Fibroblast of mammary gland (primary cell): ENCODE measurements around the gene XAGE1B.
"Not testable (repeated sequence)": the region's sequence is repeated elsewhere in the genome, so short reads cannot be mapped to it uniquely, and the experiment has no call there.

Source experiments
- DNase-seq: peaks from one replicate; pipeline ENCODE4 v3.0.0-alpha.2; 2010; ENCODE audit warnings: low read depth
- H3K4me3 ChIP-seq: 2 replicates; pipeline ENCODE4 v1.5.1; 2011; ENCODE audit warnings: low read depth, mild to moderate bottlenecking, low read length, moderate library complexity; ENCODE audit not compliant: control insufficient read depth
- CTCF ChIP-seq: conservative IDR thresholded peaks from 2 replicates; pipeline ENCODE4 v1.5.1; 2011; ENCODE audit warnings: low read depth, low read length, inconsistent platforms; ENCODE audit not compliant: control insufficient read depth, insufficient read depth

Gene XAGE1B

GRCh38 chrX:52516987-52517325 lies at the start of gene XAGE1B:
Gene XAGE1B, minus strand, starts transcription at chrX:52517063. Its CDS starts 1,536 bp downstream, at chrX:52515527.
- H3K4me3 ChIP-seq, result not testable (repeated sequence)

GRCh38 chrX:52563105-52563504 lies 46.2 kb upstream of the XAGE1B start:
- H3K4me3 ChIP-seq, result no peak overlapping the region
- no peak for TF ChIP-seq CTCF
- DNase-seq, result no peak

More at GRCh38 chrX:52516987-52517325, at the start of gene XAGE1B:
- not testable (repeated sequence) for DNase-seq

- no peak for TF ChIP-seq CTCF
- no peak for DNase-seq
- no peak overlapping the region for H3K4me3 ChIP-seq
Measured at GRCh38 chrX:52558140-52558539, 41.3 kb upstream of the XAGE1B start.

GRCh38 chrX:52556741-52557140 lies 39.9 kb upstream of the XAGE1B start:
- TF ChIP-seq CTCF, result no peak
- H3K4me3 ChIP-seq, result no peak overlapping the region
- DNase-seq, result no peak

DNA sequence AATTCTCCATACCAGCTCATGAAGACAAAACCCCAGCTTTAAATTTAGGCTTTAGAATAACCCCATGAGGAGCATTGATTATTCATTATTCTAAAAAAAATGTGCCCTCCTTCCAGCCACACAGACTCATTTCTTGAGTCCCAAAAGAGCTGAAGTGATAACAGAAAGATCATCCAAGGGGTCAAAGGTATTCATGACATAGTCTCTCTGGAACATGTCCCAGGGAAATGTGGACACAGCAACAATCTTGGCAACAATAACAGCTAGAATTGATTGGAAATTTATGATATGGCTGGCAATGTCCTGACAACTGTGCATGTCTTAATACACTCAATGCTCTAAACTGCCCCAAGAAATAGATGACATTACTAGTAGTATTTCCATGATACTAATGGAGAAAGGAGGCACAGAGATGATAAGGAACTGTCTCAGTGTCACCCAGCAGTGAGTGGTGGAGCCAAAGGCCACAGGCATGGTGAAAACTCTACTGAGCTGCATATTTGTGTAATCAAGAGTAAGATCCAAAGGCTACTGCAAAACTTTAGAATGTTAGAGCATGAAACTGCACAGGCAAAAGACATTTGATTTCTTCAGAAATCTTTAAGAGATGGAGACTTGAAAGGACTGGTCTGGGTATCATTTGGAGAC lies 37.3 kb upstream of the XAGE1B start:
- H3K4me3 ChIP-seq, result no peak overlapping the region
- no peak for TF ChIP-seq CTCF
- no peak for DNase-seq

DNA sequence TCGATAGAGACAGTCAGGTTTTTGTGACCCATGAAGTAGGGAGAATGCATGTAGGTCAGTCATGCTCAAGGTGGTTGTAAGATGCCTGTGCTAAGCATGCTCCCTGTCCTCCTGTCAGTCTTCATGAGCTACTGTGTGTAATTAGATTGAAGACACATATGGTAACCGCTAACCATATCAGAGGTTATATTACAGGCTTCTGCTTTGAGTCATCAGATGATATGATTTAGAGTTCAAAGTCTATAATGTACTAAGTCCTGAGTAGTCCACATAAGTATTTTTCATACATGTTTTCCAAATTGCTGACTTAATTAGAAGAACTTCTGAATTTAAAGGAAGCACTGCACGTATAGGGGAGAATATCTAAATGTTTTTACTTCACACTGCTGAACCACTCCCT lies 31.9 kb upstream of the XAGE1B start:
- H3K4me3 ChIP-seq, DNase-seq: not testable (repeated sequence)

- no peak overlapping the region for H3K4me3 ChIP-seq
- no peak for TF ChIP-seq CTCF
- DNase-seq, result no peak
Measured at GRCh38 chrX:52544147-52544840, 27.4 kb upstream of the XAGE1B start.

- TF ChIP-seq CTCF, result no peak
- no peak for DNase-seq
- H3K4me3 ChIP-seq, result no peak overlapping the region
Measured at GRCh38 chrX:52542311-52542710, 25.4 kb upstream of the XAGE1B start.

DNA sequence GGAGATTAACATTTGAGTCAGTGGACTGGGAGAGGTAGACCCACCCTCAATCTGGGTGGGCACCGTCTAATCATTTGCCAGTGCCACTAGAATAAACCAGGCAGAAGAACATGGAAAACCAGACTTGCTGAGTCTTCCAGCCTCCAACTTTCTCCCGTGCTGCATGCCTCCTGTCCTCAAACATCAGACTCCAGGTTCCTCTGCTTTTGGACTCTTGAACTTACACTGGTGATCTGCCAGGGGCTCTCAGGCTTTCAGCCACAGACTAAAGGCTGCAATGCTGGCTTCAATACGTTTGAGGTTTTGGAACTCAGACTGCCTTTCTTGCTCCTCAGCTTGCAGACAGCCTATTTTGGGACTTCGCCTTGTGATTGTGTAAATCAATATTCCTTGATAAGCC lies 24.2 kb upstream of the XAGE1B start:
- H3K4me3 ChIP-seq, DNase-seq: not testable (repeated sequence)

DNA sequence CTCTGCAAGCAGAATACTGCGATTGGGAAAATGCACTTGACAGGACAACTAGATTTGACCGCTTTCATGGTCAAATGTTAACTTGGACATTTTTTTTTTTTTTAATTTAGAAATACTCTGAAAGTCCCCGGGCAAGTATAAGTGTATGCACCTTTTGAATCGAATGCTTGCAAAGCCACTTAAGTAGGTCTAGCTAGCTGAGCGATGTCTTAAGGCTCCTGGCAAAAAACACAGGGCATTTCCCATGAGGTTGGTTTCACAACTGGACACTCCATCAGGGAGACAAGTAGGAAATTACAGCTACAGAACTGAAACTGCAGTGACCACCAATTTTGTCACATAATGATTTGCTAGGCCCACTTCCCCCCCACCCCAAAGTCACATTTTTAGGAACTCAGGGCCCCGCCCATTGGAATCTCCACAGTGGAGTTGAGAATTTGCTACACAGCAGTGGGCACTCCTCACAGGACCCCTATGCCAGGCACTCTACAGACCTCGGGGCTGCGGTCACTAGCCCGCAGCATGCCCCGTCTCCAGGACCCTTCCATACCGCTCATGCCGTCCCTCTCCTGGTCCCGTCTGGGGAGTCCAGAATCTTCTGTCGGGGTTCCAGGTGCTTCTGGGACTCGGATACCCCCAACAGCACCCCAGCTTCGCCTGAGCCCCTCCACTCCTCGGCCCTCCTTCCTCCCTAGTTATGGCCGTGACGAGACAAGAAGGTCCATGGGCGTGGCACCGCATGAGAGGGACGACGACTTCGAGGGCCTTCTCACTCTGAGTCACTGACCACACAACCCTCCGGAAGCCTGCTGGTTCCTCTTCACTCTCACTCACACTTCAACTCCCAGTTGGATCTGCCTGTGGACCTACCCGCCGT lies 515 bp downstream of the XAGE1B start:
- H3K4me3 ChIP-seq, DNase-seq: not testable (repeated sequence)
